Stimulated activated CD8-positive, alpha-beta memory T cell treated with anti-CD3 and anti-CD28 coated beads, Interleukin-4, amount 100 ng/mL, for 4 hours (primary cell): ENCODE results near the gene FHIT.
"Not testable (repeated sequence)": the region's sequence is repeated elsewhere in the genome, so short reads cannot be mapped to it uniquely, and the experiment has no call there.

Experiments used
- DNase-seq, 2 donors: peaks; one replicate each; pipeline ENCODE4 v3.0.0-alpha.2; 2020; ENCODE audit warnings: low read depth in 2 of 2, low spot score in 1 of 2

FHIT gene

GRCh38 chr3:60737633-60738399 is 513.4 kb downstream of the FHIT start:
- no peak for DNase-seq

- DNase-seq: no peak
Observed at GRCh38 chr3:60730371-60730770, 520.9 kb downstream of the FHIT start.

GRCh38 chr3:60729056-60729455 is 522.2 kb downstream of the FHIT start:
- DNase-seq: no peak

GRCh38 chr3:60728006-60728405 is 523.2 kb downstream of the FHIT start:
- no peak for DNase-seq

GRCh38 chr3:60720736-60721135 is 530.5 kb downstream of the FHIT start:
- DNase-seq: no peak

- no peak for DNase-seq
Observed at GRCh38 chr3:60716573-60716972, 534.7 kb downstream of the FHIT start.

- no peak for DNase-seq
Observed at GRCh38 chr3:60708191-60708975, 542.9 kb downstream of the FHIT start.

GRCh38 chr3:60707452-60708020 is 543.7 kb downstream of the FHIT start:
- no peak for DNase-seq

- DNase-seq: no peak
Observed at GRCh38 chr3:60703956-60704736, 547.1 kb downstream of the FHIT start.

GRCh38 chr3:60703008-60703407 is 548.2 kb downstream of the FHIT start:
- DNase-seq: no peak

GRCh38 chr3:60698117-60698516 is 553.1 kb downstream of the FHIT start:
- DNase-seq: no peak

- DNase-seq: no peak
Observed at GRCh38 chr3:60697132-60697531, 554.1 kb downstream of the FHIT start.

GRCh38 chr3:60696428-60697125 is 554.7 kb downstream of the FHIT start:
- DNase-seq: no peak

- no peak for DNase-seq
Observed at GRCh38 chr3:60675424-60675823, 575.8 kb downstream of the FHIT start.

GRCh38 chr3:60674870-60675269 is 576.4 kb downstream of the FHIT start:
- no peak for DNase-seq

GRCh38 chr3:60673123-60673522 is 578.1 kb downstream of the FHIT start:
- DNase-seq: no peak

GRCh38 chr3:60672337-60672736 is 578.9 kb downstream of the FHIT start:
- DNase-seq: not testable (repeated sequence)

GRCh38 chr3:60669636-60670035 is 581.6 kb downstream of the FHIT start:
- DNase-seq: no peak

GRCh38 chr3:60660026-60660425 is 591.2 kb downstream of the FHIT start:
- DNase-seq: no peak

- no peak for DNase-seq
Observed at GRCh38 chr3:60659098-60659497, 592.2 kb downstream of the FHIT start.

GRCh38 chr3:60657972-60658371 is 593.3 kb downstream of the FHIT start:
- DNase-seq: no peak
